Subcutaneous adipose tissue (tissue), 4 donors: ENCODE results near the gene NTRK2. TPM values are rescaled to one million over a fixed set of nuclear protein-coding genes. Genes with fewer than 3 reads are reported as not detected.

ENCODE experiments used
- total RNA-seq, 4 donors: library from RNA; depleted of rRNA; stranded (reverse); fragments of >200 nt; gene quantifications; one replicate each; pipeline ENCODE4 v1.1.0, GENCODE V29; 2016
- TF ChIP-seq, protein P1 (sequence below): fragments of 450-650 bp; IDR thresholded peaks from one replicate; pipeline ENCODE4 v1.5.1; 2016; ENCODE audit warnings: low read depth, mild to moderate bottlenecking, control low read depth, antibody characterized with exemption, moderate library complexity

NTRK2 gene
- total RNA-seq, 4 donors from 2014 or later = 51.5 to 105 (median 66.8) TPM

DNA sequence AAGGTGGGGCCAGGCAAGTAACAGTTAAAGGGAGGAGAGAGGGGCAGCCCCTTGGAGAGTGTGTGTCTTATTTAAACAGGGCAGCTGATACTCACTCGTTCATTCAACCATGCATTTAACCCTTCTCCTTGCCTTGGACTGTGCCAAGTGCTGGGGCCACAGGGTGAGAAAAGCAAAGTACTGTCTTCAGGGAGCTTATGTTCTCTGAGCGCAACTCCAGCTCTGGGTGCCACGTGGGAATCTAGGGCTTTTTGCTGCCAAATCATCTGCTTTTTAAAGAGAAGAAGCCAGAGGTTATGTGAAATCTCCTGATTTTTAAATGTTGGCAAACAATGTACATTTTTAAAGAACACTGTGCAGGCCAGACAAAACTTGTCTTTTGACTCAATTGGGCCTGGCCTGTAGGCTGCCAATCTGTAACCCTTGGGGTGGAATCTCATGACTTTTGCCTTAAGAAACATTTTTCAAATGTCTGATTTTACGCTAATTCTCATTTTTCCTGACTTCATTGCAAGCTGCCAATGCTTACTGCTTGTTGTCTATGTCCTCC is 157.8 kb downstream of the NTRK2 start:
- TF ChIP-seq, protein P1, sequence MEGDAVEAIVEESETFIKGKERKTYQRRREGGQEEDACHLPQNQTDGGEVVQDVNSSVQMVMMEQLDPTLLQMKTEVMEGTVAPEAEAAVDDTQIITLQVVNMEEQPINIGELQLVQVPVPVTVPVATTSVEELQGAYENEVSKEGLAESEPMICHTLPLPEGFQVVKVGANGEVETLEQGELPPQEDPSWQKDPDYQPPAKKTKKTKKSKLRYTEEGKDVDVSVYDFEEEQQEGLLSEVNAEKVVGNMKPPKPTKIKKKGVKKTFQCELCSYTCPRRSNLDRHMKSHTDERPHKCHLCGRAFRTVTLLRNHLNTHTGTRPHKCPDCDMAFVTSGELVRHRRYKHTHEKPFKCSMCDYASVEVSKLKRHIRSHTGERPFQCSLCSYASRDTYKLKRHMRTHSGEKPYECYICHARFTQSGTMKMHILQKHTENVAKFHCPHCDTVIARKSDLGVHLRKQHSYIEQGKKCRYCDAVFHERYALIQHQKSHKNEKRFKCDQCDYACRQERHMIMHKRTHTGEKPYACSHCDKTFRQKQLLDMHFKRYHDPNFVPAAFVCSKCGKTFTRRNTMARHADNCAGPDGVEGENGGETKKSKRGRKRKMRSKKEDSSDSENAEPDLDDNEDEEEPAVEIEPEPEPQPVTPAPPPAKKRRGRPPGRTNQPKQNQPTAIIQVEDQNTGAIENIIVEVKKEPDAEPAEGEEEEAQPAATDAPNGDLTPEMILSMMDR = no peak

DNA sequence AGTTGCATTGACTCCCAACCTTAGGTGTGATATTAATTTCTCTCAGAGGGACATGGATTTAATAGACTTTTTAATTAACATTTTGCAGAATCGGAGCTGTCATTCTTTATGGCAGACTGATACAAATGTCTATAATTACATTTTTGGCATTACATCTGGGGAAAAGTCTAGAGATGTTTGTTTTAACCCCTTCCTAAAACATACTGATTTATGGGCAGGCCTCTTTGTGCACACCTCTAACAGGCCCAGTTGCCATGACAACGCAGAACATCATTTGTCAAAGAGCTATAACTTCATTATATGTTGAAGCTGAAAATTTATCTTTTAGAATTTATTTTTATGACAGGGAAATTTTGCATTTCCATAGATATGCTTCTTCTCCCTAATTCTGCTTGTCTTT is 158.5 kb downstream of the NTRK2 start:
- TF ChIP-seq, protein P1 = no peak

DNA sequence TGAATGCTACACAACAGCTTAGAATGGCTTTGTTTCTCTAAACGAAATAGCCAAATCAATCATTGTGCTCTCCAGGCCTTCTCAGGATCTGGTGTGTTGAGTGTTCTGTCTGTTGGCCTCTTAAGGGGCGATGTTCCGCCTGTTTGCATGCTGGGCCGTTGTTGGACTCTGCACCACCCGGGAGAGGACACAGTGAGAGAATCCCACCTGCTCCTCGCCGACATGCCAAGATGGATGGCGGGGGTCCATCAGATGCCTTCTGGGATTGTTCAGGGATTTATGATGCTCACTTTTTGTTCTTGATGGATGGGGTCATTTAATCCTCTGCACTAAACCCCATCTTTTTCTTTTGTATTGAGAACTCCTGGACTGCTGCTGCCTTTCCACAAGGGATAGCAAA is 159.9 kb downstream of the NTRK2 start:
- TF ChIP-seq, protein P1 = no peak

DNA sequence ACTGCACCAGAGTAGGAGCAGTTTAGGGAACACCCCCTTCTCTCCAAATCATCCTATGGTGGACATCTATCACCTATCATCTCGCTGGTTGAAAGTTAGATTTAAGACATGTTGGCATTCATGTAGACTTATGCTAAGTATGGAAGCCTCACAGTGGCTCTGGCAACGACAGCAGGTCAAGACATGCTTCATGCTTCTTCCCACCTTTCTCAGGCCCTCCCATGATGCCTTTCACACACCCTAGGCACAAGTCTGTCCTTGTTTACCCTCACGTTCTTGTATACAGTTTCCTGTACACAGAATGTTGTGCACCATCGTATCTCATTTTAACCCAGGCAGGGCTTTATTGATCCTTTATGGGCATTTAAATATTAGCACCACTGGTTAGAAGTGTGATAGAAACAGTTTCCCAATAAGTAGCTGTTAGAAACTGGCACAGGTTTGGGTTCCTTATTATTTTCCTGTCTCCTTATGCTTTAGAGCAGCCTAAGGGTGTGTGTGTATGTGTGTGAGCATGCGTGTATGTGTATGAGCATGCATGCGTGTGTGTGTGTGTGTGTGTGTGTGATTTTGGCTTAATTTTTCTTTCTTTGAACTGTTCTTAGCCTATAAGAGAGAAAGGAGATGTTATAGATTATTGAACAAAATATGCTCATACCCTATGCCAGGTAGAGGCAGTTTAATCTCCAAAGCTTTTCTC is 160.6 kb downstream of the NTRK2 start:
- TF ChIP-seq, protein P1 = no peak

DNA sequence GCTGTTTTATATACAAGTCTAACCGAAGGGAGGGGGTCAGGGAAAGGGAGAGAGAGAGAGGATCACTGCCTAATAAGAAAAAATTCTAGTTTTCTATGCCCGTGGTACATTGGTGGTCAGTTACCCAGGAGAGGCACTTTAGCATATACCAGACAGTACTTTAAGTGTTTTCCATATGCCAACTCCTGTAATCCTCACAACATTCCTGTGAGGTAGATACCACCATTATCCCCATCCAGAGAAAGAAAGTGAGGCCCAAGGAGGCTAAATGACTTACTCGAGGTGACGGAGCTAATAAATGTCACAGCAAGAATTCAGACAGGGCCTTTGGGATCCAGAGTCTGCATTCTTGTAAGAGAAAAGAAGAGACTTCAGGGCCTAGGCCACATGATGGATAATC is 161.8 kb downstream of the NTRK2 start:
- TF ChIP-seq, protein P1 = no peak

DNA sequence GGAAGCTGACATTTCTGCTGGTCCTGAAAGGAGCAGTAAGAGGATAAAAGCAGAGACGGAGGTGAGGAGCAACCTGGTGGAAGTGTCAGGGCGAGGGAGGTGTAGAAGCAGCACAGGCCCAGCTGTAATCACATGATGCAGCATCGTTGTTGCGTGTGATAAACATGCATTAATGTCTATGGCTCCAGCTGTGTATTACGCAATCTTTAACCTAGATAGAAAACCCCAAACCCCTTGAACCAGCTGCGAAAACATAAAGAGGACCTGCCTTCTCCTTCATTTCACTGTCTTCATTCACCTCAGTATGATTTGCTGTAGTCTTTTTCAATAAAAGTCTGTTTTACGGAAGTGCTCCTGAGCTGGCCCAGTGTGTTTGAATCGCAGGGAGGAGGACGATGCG is 162.9 kb downstream of the NTRK2 start:
- TF ChIP-seq, protein P1 = no peak

DNA sequence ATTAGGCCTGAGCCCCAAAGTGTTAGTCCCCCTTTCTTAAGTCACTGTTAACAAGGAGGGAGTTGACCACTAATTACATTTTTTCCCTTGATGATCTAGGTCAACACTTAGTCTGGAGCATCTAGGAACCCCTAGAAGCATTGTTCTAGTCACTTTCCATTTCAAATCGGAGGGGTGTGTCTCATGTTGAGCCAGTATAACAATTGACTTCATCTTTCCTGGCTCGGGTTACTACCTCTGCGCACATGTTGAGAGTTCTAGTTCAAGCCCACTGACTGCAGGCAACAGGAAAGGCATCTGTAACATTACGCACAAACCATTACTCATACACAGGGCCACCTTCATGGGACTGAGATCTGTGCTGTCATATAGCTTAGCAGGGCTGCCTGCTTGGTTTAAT is 164.9 kb downstream of the NTRK2 start:
- TF ChIP-seq, protein P1 = no peak
